T-helper 2 cell (primary cell): ENCODE data around the gene SRSF4.
"Not testable (repeated sequence)": the region's sequence is repeated elsewhere in the genome, so short reads cannot be mapped to it uniquely, and the experiment has no call there.

Source experiments
- DNase-seq, 5 experiments: peaks; one replicate each; pipeline versions ENCODE4 v3.0.0 to v3.0.0-alpha.2; 2012 to 2022

SRSF4 gene

GRCh38 chr1:29162476-29163138 is 19.1 kb downstream of the SRSF4 start:
- DNase-seq = no peak

DNA sequence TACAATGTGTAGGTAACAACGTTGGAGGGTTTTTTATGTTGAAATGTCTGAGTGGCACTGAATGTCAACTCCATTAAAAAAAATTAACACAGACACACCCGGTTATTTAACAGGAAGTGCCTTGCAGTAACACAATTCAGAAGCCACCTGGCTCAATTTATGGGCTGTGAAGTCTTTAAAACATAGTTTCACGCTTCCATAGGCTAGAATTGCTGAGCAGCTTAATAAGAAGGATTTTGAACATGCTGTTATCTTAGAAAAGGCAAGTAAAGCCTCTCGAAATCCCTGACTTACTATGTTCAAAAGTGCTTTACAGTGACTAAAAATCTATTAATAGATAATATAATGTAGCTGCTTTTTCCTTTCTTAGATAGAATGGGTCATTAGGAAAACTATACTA is 19.7 kb downstream of the SRSF4 start:
- no peak for DNase-seq

GRCh38 chr1:29159773-29160172 is 21.9 kb downstream of the SRSF4 start:
- no peak for DNase-seq

DNA sequence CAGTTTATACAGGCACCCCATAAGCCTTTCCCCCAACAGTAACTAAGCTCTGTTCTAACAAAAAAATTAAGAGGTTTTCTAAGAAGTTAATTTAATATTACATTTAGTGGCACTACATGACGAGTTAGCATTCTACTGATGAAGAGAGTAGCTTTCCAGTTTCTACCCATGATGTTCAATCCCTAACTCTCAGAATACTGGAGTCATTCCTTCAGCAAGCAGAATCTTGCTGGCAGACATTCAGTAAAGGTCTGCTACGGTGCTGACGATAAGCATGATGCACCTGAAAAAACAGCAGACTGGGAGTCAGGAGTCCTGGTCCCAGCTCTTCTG is 24.5 kb downstream of the SRSF4 start:
- DNase-seq = no peak

GRCh38 chr1:29156543-29157268 is 25.0 kb downstream of the SRSF4 start:
- DNase-seq = no peak

- no peak for DNase-seq
These were observed 29.5 kb downstream of the SRSF4 start for GRCh38 chr1:29152046-29152805.

DNA sequence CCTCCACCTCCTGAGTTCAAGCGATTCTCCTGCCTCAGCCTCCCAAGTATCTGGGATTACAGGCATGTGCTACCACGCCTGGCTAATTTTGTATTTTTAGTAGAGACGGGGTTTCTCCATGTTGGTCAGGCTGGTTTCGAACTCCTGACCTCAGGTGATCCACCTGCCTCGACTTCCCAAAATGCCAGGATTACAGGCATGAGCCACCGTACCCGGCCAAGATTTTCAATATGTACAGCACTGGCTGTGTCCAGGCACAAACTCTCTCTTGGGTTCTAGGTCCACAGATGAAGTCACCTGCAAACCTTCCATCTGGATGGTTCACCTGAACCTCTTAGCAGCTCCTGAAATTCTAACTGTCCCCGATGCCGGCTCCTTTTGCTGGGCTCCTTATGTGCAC is 31.4 kb downstream of the SRSF4 start:
- DNase-seq = not testable (repeated sequence)

DNA sequence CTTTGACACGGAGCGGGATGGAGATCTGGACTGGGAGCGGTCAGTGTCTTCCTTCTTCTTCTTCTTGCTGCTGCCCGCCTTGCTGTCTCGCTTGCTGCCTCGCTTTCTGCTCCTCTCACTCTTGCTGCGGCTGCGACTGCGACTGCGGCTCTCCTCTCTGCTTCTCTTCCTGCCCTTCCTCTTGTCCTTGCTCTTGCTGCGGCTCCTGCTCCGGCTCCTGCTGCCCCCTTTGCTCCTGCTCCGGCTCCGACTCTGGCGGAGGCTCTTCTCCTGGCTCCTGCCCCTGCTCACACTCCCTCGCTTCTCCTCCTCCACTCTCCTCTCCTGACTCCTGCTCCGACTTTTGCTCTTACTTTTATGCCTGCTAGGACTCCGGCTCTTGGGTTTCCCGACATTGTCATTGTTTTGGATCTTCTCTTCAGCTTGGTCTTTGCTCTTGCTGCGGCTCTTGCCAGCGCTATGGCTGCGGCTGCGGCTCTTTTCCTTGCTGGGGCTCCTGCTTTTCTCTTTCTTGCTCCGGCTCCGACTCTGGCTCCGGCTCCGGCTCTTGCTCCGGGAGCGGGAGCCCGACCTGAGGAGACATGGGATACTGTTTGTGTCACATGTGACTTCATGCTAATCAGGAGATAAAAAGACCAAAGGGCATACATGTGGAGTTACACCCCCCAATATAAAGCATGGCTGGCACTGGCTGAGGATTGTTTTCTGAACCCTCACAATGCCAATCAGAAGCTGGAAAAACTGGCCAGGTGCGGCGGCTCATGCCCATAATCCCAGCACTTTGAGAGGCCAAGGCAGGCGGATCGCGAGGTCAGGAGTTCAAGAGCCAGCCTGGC is 32.8 kb downstream of the SRSF4 start:
- no peak for DNase-seq

GRCh38 chr1:29145739-29146437 is 35.8 kb downstream of the SRSF4 start:
- DNase-seq = no peak

GRCh38 chr1:29144178-29144577 is 37.5 kb downstream of the SRSF4 start:
- no peak for DNase-seq

- DNase-seq = no peak
These were observed 39.0 kb downstream of the SRSF4 start for GRCh38 chr1:29142714-29143113.

DNA sequence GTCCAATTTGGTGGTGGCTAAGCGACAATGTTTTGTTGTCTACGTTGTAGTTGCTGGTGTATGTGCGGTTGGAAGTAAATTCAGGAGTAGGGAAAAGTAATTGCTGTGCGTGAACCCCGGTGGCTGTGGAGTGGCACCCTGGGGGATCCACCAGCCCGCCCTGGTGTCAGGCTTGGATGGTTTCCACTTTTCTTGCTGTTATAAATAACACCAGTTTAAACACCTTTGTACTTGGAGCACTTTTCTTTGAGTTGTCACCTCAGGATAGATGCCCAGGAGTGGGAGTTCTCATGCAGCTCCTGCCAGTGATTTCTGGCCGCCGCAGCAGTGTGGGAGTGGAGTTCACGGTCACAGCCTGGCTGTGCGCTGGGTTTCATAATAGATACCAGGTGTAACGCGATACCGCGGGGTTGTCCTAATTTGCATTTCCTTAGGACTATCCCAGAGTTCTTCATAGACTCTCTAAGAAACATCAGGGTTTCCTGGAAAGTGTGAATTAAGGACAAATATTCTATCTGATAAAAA is 45.2 kb downstream of the SRSF4 start:
- no peak for DNase-seq

- DNase-seq = no peak
These were observed 47.0 kb downstream of the SRSF4 start for GRCh38 chr1:29134695-29135028.

GRCh38 chr1:29133861-29134694 is 47.6 kb downstream of the SRSF4 start:
- no peak for DNase-seq

- DNase-seq = not testable (repeated sequence)
These were observed 50.6 kb downstream of the SRSF4 start for GRCh38 chr1:29131056-29131455.

- DNase-seq = no peak
These were observed 51.8 kb downstream of the SRSF4 start for GRCh38 chr1:29129916-29130315.

- no peak for DNase-seq
These were observed 53.0 kb downstream of the SRSF4 start for GRCh38 chr1:29128739-29129138.

DNA sequence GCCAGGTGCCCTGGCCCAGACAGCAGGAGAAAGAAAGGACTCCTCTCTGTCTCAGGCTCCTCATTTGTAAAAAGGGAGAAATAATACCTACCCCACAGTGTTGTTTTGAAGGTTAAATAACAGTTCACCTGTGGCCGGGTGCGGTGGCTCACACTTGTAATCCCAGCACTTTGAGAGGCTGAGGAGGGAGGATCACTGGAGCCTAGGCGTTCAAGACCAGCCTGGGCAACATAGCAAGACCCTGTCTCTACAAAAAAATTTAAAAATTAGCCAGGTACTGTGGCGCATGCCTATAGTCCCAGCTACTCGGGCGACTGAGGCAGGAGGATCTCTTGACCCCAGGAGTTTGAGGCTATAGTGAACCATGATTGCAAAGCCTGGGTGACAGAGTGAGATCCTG is 55.5 kb downstream of the SRSF4 start:
- DNase-seq = no peak

DNA sequence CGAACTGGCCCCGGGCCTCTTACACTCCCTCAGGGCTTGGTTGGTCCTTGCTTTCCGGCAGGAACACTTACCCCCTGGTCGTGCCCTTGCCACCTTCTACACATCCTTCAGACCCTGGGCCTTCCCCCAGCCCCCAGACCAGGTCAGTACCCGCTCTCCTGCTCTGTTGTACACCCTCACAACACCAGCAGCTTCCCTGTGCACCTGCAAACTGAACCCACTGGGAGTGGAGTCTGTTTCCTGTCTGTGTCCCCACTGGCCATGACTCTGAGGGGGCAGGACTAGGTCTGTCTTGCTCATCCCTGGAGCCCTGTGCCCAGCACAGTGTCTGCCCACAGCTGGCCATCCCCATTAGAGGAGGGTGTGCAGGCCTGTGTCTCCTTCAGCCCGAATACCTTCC is 55.9 kb downstream of the SRSF4 start:
- no peak for DNase-seq

- DNase-seq = no peak
These were observed 56.5 kb downstream of the SRSF4 start for GRCh38 chr1:29125237-29125641.
